H1 (cell line): ENCODE data around the gene PDE4D. TPM values are rescaled to one million over a fixed set of nuclear protein-coding genes. Genes with fewer than 3 reads are reported as not detected.

ENCODE experiments used
- CTCF ChIA-PET: fragments of 300-600 bp; sonication (Branson Sonifier 250); formaldehyde crosslinking; loops from one replicate; lab custom pipeline; 2021; ENCODE audit not compliant: partially characterized antibody; lab: Charles Lee
- POLR2A ChIA-PET: fragments of 300-600 bp; sonication (Branson Sonifier 250); formaldehyde crosslinking; loops from one replicate; lab custom pipeline; 2021; ENCODE audit warnings: inconsistent platforms; ENCODE audit not compliant: partially characterized antibody; lab: Charles Lee
- DNase-seq, 2 experiments: peaks; one replicate each; pipeline versions ENCODE4 v3.0.0 to v3.0.0-alpha.2; 2010 to 2022; ENCODE audit warnings: low spot score in 2 of 2, low read depth in 1 of 2, mixed read lengths in 1 of 2
- FAIRE-seq: peaks from 2 replicates; lab custom pipeline; 2011; peaks lifted over from hg19 to GRCh38; lab: Jason Lieb, UNC
- H2AFZ ChIP-seq: 2 replicates; pipeline ENCODE4 v1.8.1; 2012; ENCODE audit warnings: low read length, inconsistent platforms
- H2AK5ac ChIP-seq: 2 replicates; pipeline ENCODE4 v1.6.1; 2013; ENCODE audit warnings: low read depth, low read length
- H2BK120ac ChIP-seq: replicated peaks from 2 replicates; pipeline ENCODE3; 2013; ENCODE audit warnings: low read depth, low read length, inconsistent platforms
- H2BK12ac ChIP-seq: 2 replicates; pipeline ENCODE4 v1.6.1; 2013; ENCODE audit warnings: low read depth, low read length
- H2BK15ac ChIP-seq: 2 replicates; pipeline ENCODE4 v1.6.1; 2013; ENCODE audit warnings: low read length
- H2BK20ac ChIP-seq: 2 replicates; pipeline ENCODE4 v1.6.1; 2013; ENCODE audit warnings: low read length
- H2BK5ac ChIP-seq: 2 replicates; pipeline ENCODE4 v1.6.1; 2013; ENCODE audit warnings: low read depth, low read length
- H3K14ac ChIP-seq: 2 replicates; pipeline ENCODE4 v1.6.1; 2013; ENCODE audit warnings: inconsistent platforms; ENCODE audit not compliant: insufficient read length
- H3K18ac ChIP-seq: 2 replicates; pipeline ENCODE4 v1.6.1; 2013; ENCODE audit warnings: low read length; ENCODE audit errors: extremely low read depth
- H3K23ac ChIP-seq: 2 replicates; pipeline ENCODE4 v1.6.1; 2013; ENCODE audit warnings: inconsistent platforms; ENCODE audit not compliant: insufficient read length
- H3K23me2 ChIP-seq: 2 replicates; pipeline ENCODE4 v1.6.1; 2013; ENCODE audit warnings: low read depth, low read length
- H3K27ac ChIP-seq: 2 replicates; pipeline ENCODE4 v1.6.1; 2011; ENCODE audit warnings: low read depth, low read length, inconsistent platforms
- H3K27me3 ChIP-seq, 4 experiments: replicated peaks in 1 of 4; 1 replicate in 1 of 4; 2 replicates in 3 of 4; pipeline versions ENCODE4 v1.6.1 to v1.8.1; 2011 to 2013; ENCODE audit warnings: low read length in 3 of 4, mild to moderate bottlenecking in 3 of 4, inconsistent platforms in 2 of 4, mixed read lengths in 2 of 4, moderate library complexity in 1 of 4; ENCODE audit not compliant: control insufficient read depth in 3 of 4, insufficient read depth in 3 of 4; ENCODE audit errors: extremely low read depth in 1 of 4
- H3K36me3 ChIP-seq, 4 experiments: 2 replicates each; pipeline versions ENCODE4 v1.6.1 to v1.8.1; 2011 to 2013; ENCODE audit warnings: mild to moderate bottlenecking in 4 of 4, low read length in 3 of 4, moderate library complexity in 2 of 4, control low read depth in 1 of 4, inconsistent platforms in 1 of 4; ENCODE audit not compliant: insufficient read depth in 4 of 4, control insufficient read depth in 2 of 4
- H3K4ac ChIP-seq: replicated peaks from 2 replicates; pipeline ENCODE3; 2013; ENCODE audit warnings: low read length, low read depth, mixed read lengths, inconsistent platforms; ENCODE audit not compliant: insufficient read length
- H3K4me1 ChIP-seq, 4 experiments: replicated peaks in 1 of 4; 1 replicate in 1 of 4; 2 replicates in 3 of 4; pipeline versions ENCODE4 v1.6.1 to v1.8.1; 2011 to 2013; ENCODE audit warnings: low read length in 3 of 4, inconsistent platforms in 2 of 4, mixed read lengths in 1 of 4; ENCODE audit not compliant: insufficient read depth in 4 of 4, control insufficient read depth in 3 of 4
- H3K4me2 ChIP-seq, 2 experiments: 2 replicates each; pipeline versions ENCODE4 v1.6.1 to v1.8.1; 2011 to 2013; ENCODE audit warnings: low read depth in 2 of 2, low read length in 2 of 2, control low read depth in 1 of 2, inconsistent platforms in 1 of 2, mild to moderate bottlenecking in 1 of 2; ENCODE audit not compliant: insufficient read depth in 1 of 2
- H3K4me3 ChIP-seq, 4 experiments: fragments of 200-600, 300-600 bp in 1 of 4; sonication (generic), shearing (Covaris generic), sonication (Bioruptor Twin) in 1 of 4; 2 replicates each; pipeline versions ENCODE4 v1.5.1 to v1.8.1; 2011 to 2016; ENCODE audit warnings: low read length in 4 of 4, low read depth in 3 of 4, control low read depth in 2 of 4, inconsistent platforms in 2 of 4, mild to moderate bottlenecking in 2 of 4, mixed read lengths in 1 of 4, moderate library complexity in 1 of 4; ENCODE audit not compliant: insufficient read depth in 2 of 4; ENCODE audit errors: extremely low read depth in 1 of 4
- H3K56ac ChIP-seq: replicated peaks from 2 replicates; pipeline ENCODE3; 2013; ENCODE audit warnings: low read depth, mild to moderate bottlenecking, mixed read lengths, low read length, inconsistent platforms; ENCODE audit not compliant: insufficient read length
- H3K79me1 ChIP-seq: 2 replicates; pipeline ENCODE4 v1.6.1; 2013; ENCODE audit warnings: low read depth, low read length, control low read depth
- H3K79me2 ChIP-seq, 2 experiments: 2 replicates each; pipeline versions ENCODE4 v1.6.1 to v1.8.1; 2012 to 2013; ENCODE audit warnings: low read length in 2 of 2, mild to moderate bottlenecking in 2 of 2, inconsistent platforms in 1 of 2; ENCODE audit not compliant: insufficient read depth in 2 of 2, control insufficient read depth in 1 of 2
- H3K9ac ChIP-seq, 4 experiments: replicated peaks in 1 of 4; 1 replicate in 1 of 4; 2 replicates in 3 of 4; pipeline versions ENCODE4 v1.6.1 to v1.8.1; 2011 to 2013; ENCODE audit warnings: low read depth in 3 of 4, low read length in 3 of 4, control low read depth in 2 of 4, mild to moderate bottlenecking in 2 of 4, moderate library complexity in 2 of 4, inconsistent platforms in 1 of 4; ENCODE audit errors: extremely low read depth in 1 of 4
- H3K9me3 ChIP-seq, 2 experiments: 2 replicates each; pipeline versions ENCODE4 v1.6.1 to v1.8.1; 2012 to 2013; ENCODE audit warnings: mild to moderate bottlenecking in 2 of 2, moderate library complexity in 2 of 2, control low read depth in 1 of 2, inconsistent platforms in 1 of 2, low read depth in 1 of 2, low read length in 1 of 2, mixed read lengths in 1 of 2; ENCODE audit not compliant: insufficient read depth in 2 of 2
- H4K20me1 ChIP-seq, 2 experiments: replicated peaks in 1 of 2; 2 replicates each; pipeline versions ENCODE3 to v1.8.1; 2011 to 2013; ENCODE audit warnings: inconsistent platforms in 2 of 2, low read length in 2 of 2, mild to moderate bottlenecking in 1 of 2; ENCODE audit not compliant: insufficient read depth in 2 of 2, control insufficient read depth in 1 of 2
- H4K5ac ChIP-seq: 2 replicates; pipeline ENCODE4 v1.6.1; 2013; ENCODE audit warnings: low read length, low read depth, mixed read lengths, inconsistent platforms; ENCODE audit not compliant: insufficient read length
- H4K8ac ChIP-seq: 2 replicates; pipeline ENCODE4 v1.8.0; 2013; ENCODE audit warnings: mild to moderate bottlenecking, moderate library complexity, low read length, inconsistent platforms; ENCODE audit not compliant: insufficient read depth; ENCODE audit errors: extremely low read depth
- H4K91ac ChIP-seq: replicated peaks from 2 replicates; pipeline ENCODE3; 2013; ENCODE audit warnings: low read length, mixed read lengths, inconsistent platforms; ENCODE audit not compliant: insufficient read length
- BRCA1 ChIP-seq: IDR thresholded peaks from 2 replicates; pipeline ENCODE4 v1.6.1; 2012; ENCODE audit warnings: low read depth, low read length, improper control_type of control experiment
- JUN ChIP-seq: IDR thresholded peaks from 2 replicates; pipeline ENCODE4 v1.6.1; 2011; ENCODE audit warnings: low read depth, mild to moderate bottlenecking, improper control_type of control experiment, low read length
- KDM4A ChIP-seq: IDR thresholded peaks from one replicate; pipeline ENCODE4 v1.7.1; 2012; ENCODE audit warnings: low read depth, mild to moderate bottlenecking, moderate library complexity, low read length, inconsistent platforms; ENCODE audit not compliant: severe bottlenecking
- PHF8 ChIP-seq: fragments of 200-600 bp; sonication (generic); conservative IDR thresholded peaks from 2 replicates; pipeline ENCODE4 v1.7.1; 2012; ENCODE audit warnings: low read depth, mild to moderate bottlenecking, inconsistent platforms, low read length, moderate library complexity
- RAD21 ChIP-seq, 2 experiments: IDR thresholded peaks in 1 of 2; conservative IDR thresholded peaks in 1 of 2; 2 replicates each; pipeline ENCODE4 v1.6.1; 2011; ENCODE audit warnings: low read depth in 2 of 2, low read length in 2 of 2, improper control_type of control experiment in 1 of 2, inconsistent platforms in 1 of 2, mild to moderate bottlenecking in 1 of 2, moderate library complexity in 1 of 2
- RNF2 ChIP-seq: fragments of 200-900, 300-1000 bp; sonication (generic); IDR thresholded peaks from 2 replicates; pipeline ENCODE4 v1.7.1; 2016; ENCODE audit warnings: borderline replicate concordance, low read depth, mild to moderate bottlenecking, antibody characterized with exemption, low read length; ENCODE audit not compliant: poor library complexity, severe bottlenecking; ENCODE audit errors: missing control alignments
- WGBS, 2 experiments: shearing (Covaris generic) in 1 of 2; methylation state at CpG; one replicate each; pipeline versions ENCODE4 v1.1.6 to v1.1.7; 2013 to 2015; ENCODE audit warnings: low lambda C conversion rate in 2 of 2, mixed read lengths in 2 of 2, inconsistent platforms in 1 of 2, low coverage in 1 of 2, missing lambda C conversion rate in 1 of 2; ENCODE audit not compliant: insufficient replicate concordance in 2 of 2, insufficient coverage in 1 of 2, insufficient read length in 1 of 2; ENCODE audit errors: extremely low coverage in 1 of 2, missing lambda C conversion rate in 1 of 2; 5-methylcytosine and 5-hydroxymethylcytosine counted together
- polyA plus RNA-seq, 7 experiments: library from polyadenylated mRNA; depleted of rRNA in 3 of 7; stranded (reverse) in 5 of 7; unstranded in 2 of 7; fragments of >200 nt in 5 of 7; fragments of 200-250 nt in 2 of 7; gene quantifications; 1 replicate in 5 of 7; 2 replicates in 1 of 7; 4 replicates in 1 of 7; pipeline versions ENCODE4 v1.2.1 to v1.2.3, GENCODE V29; 2011 to 2013; ENCODE audit warnings: missing spikeins in 2 of 7, mixed read lengths in 2 of 7
- total RNA-seq: library from RNA; stranded (reverse); fragmentation: NEBNext Ultra II Directional; extraction: Animal tissue kit (Norgen Biotek cat#: 25700); gene quantifications from 2 replicates; pipeline ENCODE4 v1.2.1, GENCODE V29; 2021

PDE4D gene
- total and polyA plus RNA-seq, 2 of the 8 experiments (the other 6 are each of a cell fraction or from before 2014, with no cell fraction given): 2.3 to 3.7 TPM

GRCh38 chr5:59090323-59090722 lies 803.2 kb downstream of the PDE4D start:
- no peak overlapping the region for H3K4ac ChIP-seq
- H4K91ac ChIP-seq: no peak overlapping the region
- H4K8ac ChIP-seq: no peak overlapping the region
- H2BK12ac ChIP-seq: no peak overlapping the region
- H2BK120ac ChIP-seq: no peak overlapping the region
- H3K14ac ChIP-seq: no peak overlapping the region
- 90% methylated on average over 6 of the region's 6 CpGs; no CpG with 5 or more reads in 1 of the 2 experiments for WGBS, 2 experiments
- no peak overlapping the region for H3K9ac ChIP-seq
- H3K79me2 ChIP-seq: no peaks in the 10 kb centered on the region
- H3K36me3 ChIP-seq: no peaks in the 10 kb centered on the region
- H4K5ac ChIP-seq: no peak overlapping the region
- no peak overlapping the region for H2AK5ac ChIP-seq
- H3K9me3 ChIP-seq: no peaks in the 10 kb centered on the region
- H3K4me2 ChIP-seq: no peak overlapping the region
- TF ChIP-seq RAD21 (IDR thresholded peaks at IDR 0.05 in 1 of 2, conservative IDR thresholded peaks at IDR 0.05 in 1 of 2; ENCODE audit: low read depth in 2 of 2, low read length in 2 of 2) (no peak), JUN (no peak), BRCA1 (no peak), KDM4A (no peak), RNF2 (no peak), PHF8 (no peak)
- H3K27me3 ChIP-seq: no peaks in the 10 kb centered on the region
- no peak overlapping the region for H3K56ac ChIP-seq
- no peak overlapping the region for H3K18ac ChIP-seq
- no peak overlapping the region; the same call in 1 of the 2 replicates for H2AFZ ChIP-seq
- DNase-seq (no peak), FAIRE-seq (no peak)
- H3K4me3 ChIP-seq: no peak overlapping the region
- no peaks in the 10 kb centered on the region for H3K79me1 ChIP-seq
- POLR2A ChIA-PET: no interaction called here
- CTCF ChIA-PET: interaction anchor here (0.9 kb wide), 1 partner anchor 14 kb away, joined by 3 read pairs; no protein-coding TSS in a partner anchor
- H2BK20ac ChIP-seq: no peak overlapping the region
- no peak overlapping the region for H3K23ac ChIP-seq
- no peak overlapping the region for H2BK5ac ChIP-seq
- no peak overlapping the region for H3K27ac ChIP-seq
- no peaks in the 10 kb centered on the region for H4K20me1 ChIP-seq
- H2BK15ac ChIP-seq: no peak overlapping the region
- H3K4me1 ChIP-seq: no peaks in the 10 kb centered on the region
- H3K23me2 ChIP-seq: no peaks in the 10 kb centered on the region
